Activated CD8-positive, alpha-beta memory T cell treated with anti-CD3 and anti-CD28 coated beads for 24 hours (primary cell): ENCODE data around the gene SSBP1.

Experiments used
- DNase-seq: peaks from one replicate; pipeline ENCODE4 v3.0.0-alpha.2; 2020

SSBP1 gene

DNA sequence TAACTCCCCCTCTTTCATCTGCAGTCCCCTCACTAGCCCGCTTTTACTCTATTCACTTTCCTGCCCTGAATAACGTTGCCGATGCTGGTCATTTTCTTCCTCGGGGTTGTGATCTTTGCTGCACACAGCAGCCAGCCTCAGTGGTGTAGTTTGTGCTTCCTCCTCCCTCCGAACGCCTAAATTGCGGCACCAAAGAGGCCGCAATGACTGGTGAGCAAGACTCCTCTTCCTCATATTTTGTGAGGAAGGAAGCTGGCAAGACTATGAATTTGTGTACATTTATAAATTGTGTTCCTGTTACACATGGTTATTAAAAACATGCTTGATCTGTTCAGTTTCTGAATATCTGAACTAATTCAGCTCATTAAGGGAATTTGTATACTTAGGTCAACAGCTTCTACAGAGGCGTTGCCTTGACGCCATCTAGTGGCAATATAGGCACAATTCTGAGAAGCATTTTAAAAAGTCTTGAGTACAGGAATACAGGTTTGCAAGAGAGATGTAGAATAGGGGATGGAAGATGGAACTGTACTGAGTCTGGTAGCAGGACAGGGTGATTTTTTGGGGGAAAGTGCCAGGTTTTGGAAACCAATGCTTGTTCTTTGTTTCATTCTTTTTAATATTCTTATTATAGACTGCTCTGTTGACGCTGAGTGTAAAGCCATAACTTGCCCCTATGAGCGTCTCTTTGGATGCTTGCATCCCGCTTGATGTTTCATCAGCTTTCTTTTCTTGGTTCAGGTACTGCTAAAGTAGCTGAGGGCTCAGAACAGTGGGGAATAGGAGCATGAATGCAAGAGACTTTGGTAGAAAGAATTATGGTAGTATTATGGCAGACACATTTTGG lies 47.8 kb downstream of the SSBP1 start:
- DNase-seq, result no peak

DNA sequence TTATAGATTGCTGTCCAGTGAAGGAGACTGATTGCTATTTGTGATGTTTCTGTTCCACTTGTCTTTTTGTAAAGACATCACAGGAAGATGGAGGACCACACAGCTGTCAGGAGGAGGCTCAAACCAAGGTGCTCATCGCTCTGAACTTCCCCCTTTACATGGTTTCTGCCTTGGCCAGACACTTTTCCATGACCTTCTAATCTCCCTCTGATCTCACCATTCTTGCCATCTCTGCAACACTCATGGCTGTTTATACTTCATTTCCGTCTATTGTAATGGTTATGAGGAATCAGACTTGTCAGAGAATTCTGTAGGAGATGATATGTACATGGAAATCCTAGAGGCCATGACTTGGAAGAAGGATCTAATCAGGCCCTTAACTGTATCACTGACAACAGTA lies 50.1 kb downstream of the SSBP1 start:
- no peak for DNase-seq

DNA sequence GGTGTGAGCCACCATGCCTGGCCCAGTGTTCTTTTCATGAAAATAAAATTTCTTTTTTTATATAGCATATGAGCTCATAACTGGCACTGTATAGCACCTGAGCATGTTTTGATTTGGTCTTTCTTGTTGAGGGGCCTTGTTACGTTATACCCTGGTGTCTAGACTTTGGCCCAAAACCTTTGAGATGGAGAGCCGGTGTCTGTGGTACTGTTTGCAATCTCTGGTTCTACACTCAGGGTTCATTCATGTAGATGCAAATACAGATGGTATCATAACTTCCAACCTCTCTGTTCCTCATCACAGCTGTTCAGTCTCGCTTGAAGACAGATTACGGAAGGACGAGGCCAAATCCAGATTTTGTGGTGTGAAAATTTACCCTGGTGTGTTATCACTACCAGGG lies 51.8 kb downstream of the SSBP1 start, which contains the start of gene TAS2R5:
Gene TAS2R5, plus strand, starts transcription at position 301 of the 400 bp plus-strand sequence. CDS start 145 bp downstream, outside the sequence.
- DNase-seq, result no peak

DNA sequence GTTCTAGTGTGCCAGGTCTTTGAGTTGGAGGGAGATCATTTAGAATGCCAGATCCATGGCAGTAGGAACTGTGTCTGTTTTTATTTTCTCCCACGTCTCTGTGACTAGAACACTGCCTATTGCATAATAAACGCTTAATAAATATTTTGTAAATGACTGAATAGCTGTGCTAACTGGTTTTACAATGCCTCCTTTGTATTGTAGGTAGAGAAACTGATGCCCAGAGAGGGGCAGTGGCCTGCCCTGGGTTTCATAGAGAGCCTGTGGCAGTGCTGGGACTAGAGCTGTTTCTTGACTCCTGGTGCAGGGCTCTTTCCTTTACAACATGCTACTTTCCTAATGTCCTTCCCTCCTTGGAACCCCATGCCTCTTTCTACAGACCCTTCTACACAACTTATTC lies 54.4 kb downstream of the SSBP1 start:
- no peak for DNase-seq
